ENCODE measurements around the gene SPATA24. TPM values are rescaled to one million over a fixed set of nuclear protein-coding genes. Genes with fewer than 3 reads are reported as not detected.

SPATA24 gene
- total RNA-seq, 1 experiment from 2014 or later = 6.5 TPM

DNA sequence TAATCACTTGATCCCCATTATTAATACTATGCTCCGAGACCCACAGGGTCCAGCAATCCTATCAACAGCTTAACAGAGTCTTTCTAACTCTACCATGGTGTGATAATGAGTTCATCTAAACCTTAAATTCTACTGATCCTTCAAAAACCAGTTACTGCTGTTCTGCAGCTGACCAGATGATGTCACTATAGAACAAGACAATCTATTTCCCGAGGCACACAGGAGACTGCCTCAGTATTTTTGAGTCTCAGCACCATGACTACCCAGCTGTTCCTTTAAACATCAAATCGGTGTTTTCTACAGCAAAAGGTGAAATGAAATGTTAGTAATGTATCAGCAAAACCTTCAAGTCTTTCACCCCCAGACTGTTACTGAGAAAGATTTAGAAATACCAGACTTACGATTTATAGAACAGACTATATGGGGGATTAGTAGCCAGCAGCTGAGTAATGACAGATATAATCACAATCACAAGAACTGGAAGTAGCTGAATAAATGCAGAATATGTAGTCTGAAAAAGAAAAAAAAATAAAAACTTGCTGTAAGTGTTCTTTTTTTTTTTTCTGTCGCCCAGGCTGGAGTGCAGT, 18.5 kb upstream of the SPATA24 start:
- H3K4me3 ChIP-seq = no peak overlapping the region
- no peaks in the 10 kb centered on the region for H3K9me2 ChIP-seq (ENCODE audit: insufficient read depth)
- ChIA-PET POLR2A (ENCODE audit: unreplicated experiment) (interaction anchor here (0.5 to 0.6 kb wide), 2 partner anchors 60 to 129 kb away, joined by 7 to 9 read pairs; no protein-coding TSS in a partner anchor), CTCF (interaction anchor here (0.6 to 1.4 kb wide), 5 partner anchors 16 to 212 kb away, joined by 3 to 15 read pairs (median 3); no protein-coding TSS in a partner anchor)
- no peak overlapping the region for H3K4me2 ChIP-seq
- no peaks in the 10 kb centered on the region for H3K27me3 ChIP-seq (ENCODE audit: insufficient read depth, low read depth)
- H3K36me3 ChIP-seq (ENCODE audit: low read depth) = no peaks in the 10 kb centered on the region
- no peak overlapping the region for H3K27ac ChIP-seq
- DNase-seq = peak; percentile 33 to 55
- H4K20me1 ChIP-seq (ENCODE audit: insufficient read depth) = no peaks in the 10 kb centered on the region
- H3K79me2 ChIP-seq (ENCODE audit: low read depth) = no peaks in the 10 kb centered on the region
- no peak for TF ChIP-seq EZH2 (IDR thresholded peaks at IDR 0.05; ENCODE audit: low read depth)
- TF ChIP-seq, protein P1, sequence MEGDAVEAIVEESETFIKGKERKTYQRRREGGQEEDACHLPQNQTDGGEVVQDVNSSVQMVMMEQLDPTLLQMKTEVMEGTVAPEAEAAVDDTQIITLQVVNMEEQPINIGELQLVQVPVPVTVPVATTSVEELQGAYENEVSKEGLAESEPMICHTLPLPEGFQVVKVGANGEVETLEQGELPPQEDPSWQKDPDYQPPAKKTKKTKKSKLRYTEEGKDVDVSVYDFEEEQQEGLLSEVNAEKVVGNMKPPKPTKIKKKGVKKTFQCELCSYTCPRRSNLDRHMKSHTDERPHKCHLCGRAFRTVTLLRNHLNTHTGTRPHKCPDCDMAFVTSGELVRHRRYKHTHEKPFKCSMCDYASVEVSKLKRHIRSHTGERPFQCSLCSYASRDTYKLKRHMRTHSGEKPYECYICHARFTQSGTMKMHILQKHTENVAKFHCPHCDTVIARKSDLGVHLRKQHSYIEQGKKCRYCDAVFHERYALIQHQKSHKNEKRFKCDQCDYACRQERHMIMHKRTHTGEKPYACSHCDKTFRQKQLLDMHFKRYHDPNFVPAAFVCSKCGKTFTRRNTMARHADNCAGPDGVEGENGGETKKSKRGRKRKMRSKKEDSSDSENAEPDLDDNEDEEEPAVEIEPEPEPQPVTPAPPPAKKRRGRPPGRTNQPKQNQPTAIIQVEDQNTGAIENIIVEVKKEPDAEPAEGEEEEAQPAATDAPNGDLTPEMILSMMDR (conservative IDR thresholded peaks at IDR 0.05) = peak; percentile 83
- intact Hi-C loops (cut with micrococcal nuclease; ENCODE audit: unreplicated experiment) = loop anchor here (1.0 to 2.0 kb wide), 3 partner anchors 91 to 546 kb away; no protein-coding TSS in a partner anchor
- BruUV-seq (replicated peaks) = no TSS peak
- no peaks in the 10 kb centered on the region for H3K4me1 ChIP-seq (replicated peaks; ENCODE audit: insufficient read depth)
- no peaks in the 10 kb centered on the region for H3K9me3 ChIP-seq (ENCODE audit: insufficient read depth, low read depth)
- no peak overlapping the region for H2AFZ ChIP-seq
- H3F3A ChIP-seq (ENCODE audit: insufficient read depth, low read depth) = 0 out of 2 replicates have a peak, but pooled peaks cover 3% of the 10 kb centered on the region

- H3F3A ChIP-seq (ENCODE audit: insufficient read depth, low read depth) = 0 out of 2 replicates have a peak, but pooled peaks cover 3% of the 10 kb centered on the region
- no peaks in the 10 kb centered on the region for H3K9me3 ChIP-seq (ENCODE audit: insufficient read depth, low read depth)
- H3K79me2 ChIP-seq (ENCODE audit: low read depth) = no peaks in the 10 kb centered on the region
- no peak for DNase-seq
- H3K27me3 ChIP-seq (ENCODE audit: insufficient read depth, low read depth) = no peaks in the 10 kb centered on the region
- H4K20me1 ChIP-seq (ENCODE audit: insufficient read depth) = no peaks in the 10 kb centered on the region
- BruUV-seq (replicated peaks) = no TSS peak
- no peaks in the 10 kb centered on the region for H3K36me3 ChIP-seq (ENCODE audit: low read depth)
- POLR2A ChIA-PET (ENCODE audit: unreplicated experiment) = no interaction called here
- H3K4me2 ChIP-seq = no peak overlapping the region
- intact Hi-C loops (cut with micrococcal nuclease; ENCODE audit: unreplicated experiment) = no loop called here
- H3K9me2 ChIP-seq (ENCODE audit: insufficient read depth) = no peaks in the 10 kb centered on the region
- H2AFZ ChIP-seq = no peak overlapping the region
- H3K27ac ChIP-seq = no peak overlapping the region
- H3K4me3 ChIP-seq = no peak overlapping the region
- H3K4me1 ChIP-seq (replicated peaks; ENCODE audit: insufficient read depth) = no peaks in the 10 kb centered on the region
- CTCF ChIA-PET = interaction anchor here (0.5 kb wide), 2 partner anchors 64 to 77 kb away, joined by 4 to 14 read pairs; no protein-coding TSS in a partner anchor
- TF ChIP-seq EZH2 (IDR thresholded peaks at IDR 0.05; ENCODE audit: low read depth) = no peak
- TF ChIP-seq, protein P1 (conservative IDR thresholded peaks at IDR 0.05) = no peak
Measured at GRCh38 chr5:139419226-139420192, 15.6 kb upstream of the SPATA24 start.

DNA sequence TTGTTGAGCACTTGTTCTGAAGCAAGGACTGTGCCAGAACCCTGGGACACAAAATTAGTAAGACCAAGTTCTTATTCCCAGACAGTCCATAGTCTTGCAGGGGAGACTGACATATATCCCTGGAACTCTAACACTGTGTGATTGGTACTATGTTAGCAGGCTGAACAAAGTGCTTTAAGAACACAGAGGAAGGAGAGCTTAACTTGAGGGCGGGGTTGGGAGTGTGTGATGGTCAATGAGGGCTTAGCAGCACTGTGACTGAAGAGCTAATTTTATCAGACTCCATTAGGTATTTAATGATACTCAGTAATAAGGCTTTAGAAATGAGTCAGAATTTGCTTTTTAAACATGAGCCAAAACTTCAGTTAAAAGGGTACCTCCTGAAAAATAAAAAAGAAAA, 14.9 kb upstream of the SPATA24 start:
- TF ChIP-seq EZH2 (IDR thresholded peaks at IDR 0.05; ENCODE audit: low read depth) = no peak
- TF ChIP-seq, protein P1 (conservative IDR thresholded peaks at IDR 0.05) = no peak
- H4K20me1 ChIP-seq (ENCODE audit: insufficient read depth) = no peaks in the 10 kb centered on the region
- H3K36me3 ChIP-seq (ENCODE audit: low read depth) = no peaks in the 10 kb centered on the region
- no peak for DNase-seq
- H3K9me3 ChIP-seq (ENCODE audit: insufficient read depth, low read depth) = no peaks in the 10 kb centered on the region
- H2AFZ ChIP-seq = no peak overlapping the region
- H3K4me1 ChIP-seq (replicated peaks; ENCODE audit: insufficient read depth) = no peaks in the 10 kb centered on the region
- no peak overlapping the region for H3K4me2 ChIP-seq
- no peaks in the 10 kb centered on the region for H3K9me2 ChIP-seq (ENCODE audit: insufficient read depth)
- POLR2A ChIA-PET (ENCODE audit: unreplicated experiment) = no interaction called here
- H3K27ac ChIP-seq = no peak overlapping the region
- H3K27me3 ChIP-seq (ENCODE audit: insufficient read depth, low read depth) = no peaks in the 10 kb centered on the region
- 0 out of 2 replicates have a peak, but pooled peaks cover 3% of the 10 kb centered on the region for H3F3A ChIP-seq (ENCODE audit: insufficient read depth, low read depth)
- no peaks in the 10 kb centered on the region for H3K79me2 ChIP-seq (ENCODE audit: low read depth)
- intact Hi-C loops (cut with micrococcal nuclease; ENCODE audit: unreplicated experiment) = no loop called here
- no peak overlapping the region for H3K4me3 ChIP-seq
- CTCF ChIA-PET = interaction anchor here (0.5 kb wide), 2 partner anchors 61 to 96 kb away, joined by 4 to 9 read pairs; no protein-coding TSS in a partner anchor
- BruUV-seq (replicated peaks) = no TSS peak
